ENCODE measurements around the gene C4A.
"Not testable (repeated sequence)": the region's sequence is repeated elsewhere in the genome, so short reads cannot be mapped to it uniquely, and the experiment has no call there.

C4A gene

GRCh38 chr6:31981744-31982143 is at the start of gene C4A:
TSS of gene C4A (plus strand) at chr6:31982057. CDS start at chr6:31982108, 51 bp downstream.
- DNase-seq = not testable (repeated sequence)

- DNase-seq = not testable (repeated sequence)
These were observed 49.7 kb upstream of the C4A start for GRCh38 chr6:31932137-31932536.

- DNase-seq = no peak
These were observed 48.3 kb upstream of the C4A start for GRCh38 chr6:31933537-31933936.

GRCh38 chr6:31935021-31935420 is 46.8 kb upstream of the C4A start:
- DNase-seq = no peak

- DNase-seq = no peak
These were observed 46.0 kb upstream of the C4A start for GRCh38 chr6:31935823-31936222.

GRCh38 chr6:31940256-31940664 is 41.6 kb upstream of the C4A start:
- no peak for DNase-seq

GRCh38 chr6:31943742-31944141 is 38.1 kb upstream of the C4A start:
- no peak for DNase-seq

GRCh38 chr6:31945154-31945506 is 36.7 kb upstream of the C4A start:
- no peak for DNase-seq

- DNase-seq = no peak
These were observed 36.1 kb upstream of the C4A start, which contains the start of gene CFB for GRCh38 chr6:31945507-31946369. TSS of gene CFB (plus strand) at chr6:31946095. CDS start at chr6:31946222, 127 bp downstream.

GRCh38 chr6:31946370-31946885 is 35.4 kb upstream of the C4A start:
- no peak for DNase-seq

- DNase-seq = no peak
These were observed 34.7 kb upstream of the C4A start for GRCh38 chr6:31947070-31947675.

- DNase-seq = no peak
These were observed 34.0 kb upstream of the C4A start for GRCh38 chr6:31947864-31948263.

- no peak for DNase-seq
These were observed 33.6 kb upstream of the C4A start for GRCh38 chr6:31948306-31948705.

- peak; percentile 38 for DNase-seq
These were observed 33.0 kb upstream of the C4A start for GRCh38 chr6:31948753-31949413.

- no peak for DNase-seq
These were observed 31.8 kb upstream of the C4A start for GRCh38 chr6:31949926-31950548.

GRCh38 chr6:31952140-31952805 is 29.6 kb upstream of the C4A start:
- DNase-seq = peak; percentile 76

GRCh38 chr6:31952890-31953289 is 29.0 kb upstream of the C4A start:
- no peak for DNase-seq

- no peak for DNase-seq
These were observed 27.3 kb upstream of the C4A start for GRCh38 chr6:31954511-31954910.

- no peak for DNase-seq
These were observed 25.1 kb upstream of the C4A start for GRCh38 chr6:31956796-31957195.

GRCh38 chr6:31958412-31958740 is 23.5 kb upstream of the C4A start:
- peak; percentile 25 for DNase-seq

- peak; percentile 99 for DNase-seq
These were observed 22.8 kb upstream of the C4A start, which contains the start of the genes NELFE and SKIC2 for GRCh38 chr6:31958741-31959739. TSS of gene NELFE (minus strand) at chr6:31958971. CDS start at chr6:31958446, 525 bp downstream. TSS of gene SKIC2 (plus strand) at chr6:31959175. CDS start at chr6:31959193, 18 bp downstream.
